HG03571 (cell line): ENCODE measurements around the gene EGFL8.

Experiments used
- ATAC-seq: cut with Tn5 transposase; IDR thresholded peaks from one replicate; pipeline ENCODE4 v1.9.1; 2021; ENCODE audit not compliant: unreplicated experiment

Gene EGFL8

DNA sequence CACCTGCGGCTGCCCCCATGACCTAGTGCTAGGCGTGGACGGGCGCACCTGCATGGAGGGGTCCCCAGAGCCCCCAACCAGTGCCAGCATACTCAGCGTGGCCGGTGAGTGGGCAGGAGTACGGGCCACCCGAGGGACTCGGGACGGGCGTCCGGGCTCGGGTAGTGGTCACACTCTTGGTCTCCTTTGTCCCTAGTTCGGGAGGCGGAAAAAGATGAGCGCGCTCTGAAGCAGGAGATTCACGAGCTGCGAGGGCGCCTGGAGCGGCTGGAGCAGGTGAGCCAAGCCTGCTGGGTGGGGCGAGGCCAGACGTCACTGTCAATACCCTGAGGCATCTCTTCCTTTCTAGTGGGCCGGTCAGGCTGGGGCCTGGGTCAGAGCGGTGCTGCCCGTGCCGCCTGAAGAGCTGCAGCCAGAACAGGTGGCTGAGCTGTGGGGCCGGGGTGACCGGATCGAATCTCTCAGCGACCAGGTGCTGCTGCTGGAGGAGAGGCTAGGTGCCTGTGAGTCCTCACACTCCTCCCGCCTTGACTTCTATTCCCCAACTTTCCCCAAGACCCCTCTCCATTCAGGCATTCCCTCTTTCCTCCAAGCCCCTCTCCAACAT is 2.9 kb downstream of the EGFL8 start:
- no peak for ATAC-seq

DNA sequence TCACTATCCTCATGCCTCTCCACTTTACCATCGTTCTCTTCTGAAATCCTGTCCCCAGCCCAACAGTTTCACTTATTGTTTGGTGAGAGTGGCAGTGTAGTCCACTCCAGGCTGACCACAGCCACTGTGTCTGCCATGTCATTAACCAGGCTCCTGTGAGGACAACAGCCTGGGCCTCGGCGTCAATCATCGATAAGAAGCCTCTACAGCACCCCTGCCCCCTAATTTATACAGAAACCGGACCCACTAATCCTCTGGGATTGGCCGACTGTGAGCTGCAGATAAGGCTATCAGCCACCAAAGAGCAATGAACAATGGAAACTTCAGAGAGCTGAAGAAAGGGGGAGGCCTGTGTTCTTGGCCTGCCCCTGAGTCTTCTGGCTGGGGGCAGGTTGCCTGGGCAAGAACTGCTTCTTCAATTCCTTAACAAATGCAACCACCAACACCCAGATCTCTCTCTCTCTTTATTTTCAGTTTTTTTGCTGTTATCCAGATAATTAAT is 3.4 kb downstream of the EGFL8 start:
- no peak for ATAC-seq

DNA sequence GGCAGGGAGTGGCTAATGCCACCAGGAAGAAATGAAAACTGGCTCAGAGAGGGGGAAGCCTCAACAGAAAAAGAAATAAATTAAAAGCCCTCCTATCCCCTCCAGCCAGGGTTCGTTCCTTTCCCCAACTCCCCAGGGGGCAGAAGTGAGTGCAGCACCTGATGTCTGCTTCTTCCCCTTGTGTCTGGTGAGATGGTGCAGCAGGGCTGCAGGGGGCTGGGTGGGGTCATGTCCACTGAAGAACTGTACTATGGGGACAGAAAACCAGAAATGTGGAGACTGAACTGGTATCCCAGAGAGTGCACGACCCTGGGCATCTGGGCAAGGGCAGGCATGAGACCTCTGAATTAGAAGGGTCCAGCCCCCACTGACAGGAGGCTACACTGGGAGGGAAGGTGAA is 4.0 kb downstream of the EGFL8 start:
- no peak for ATAC-seq

DNA sequence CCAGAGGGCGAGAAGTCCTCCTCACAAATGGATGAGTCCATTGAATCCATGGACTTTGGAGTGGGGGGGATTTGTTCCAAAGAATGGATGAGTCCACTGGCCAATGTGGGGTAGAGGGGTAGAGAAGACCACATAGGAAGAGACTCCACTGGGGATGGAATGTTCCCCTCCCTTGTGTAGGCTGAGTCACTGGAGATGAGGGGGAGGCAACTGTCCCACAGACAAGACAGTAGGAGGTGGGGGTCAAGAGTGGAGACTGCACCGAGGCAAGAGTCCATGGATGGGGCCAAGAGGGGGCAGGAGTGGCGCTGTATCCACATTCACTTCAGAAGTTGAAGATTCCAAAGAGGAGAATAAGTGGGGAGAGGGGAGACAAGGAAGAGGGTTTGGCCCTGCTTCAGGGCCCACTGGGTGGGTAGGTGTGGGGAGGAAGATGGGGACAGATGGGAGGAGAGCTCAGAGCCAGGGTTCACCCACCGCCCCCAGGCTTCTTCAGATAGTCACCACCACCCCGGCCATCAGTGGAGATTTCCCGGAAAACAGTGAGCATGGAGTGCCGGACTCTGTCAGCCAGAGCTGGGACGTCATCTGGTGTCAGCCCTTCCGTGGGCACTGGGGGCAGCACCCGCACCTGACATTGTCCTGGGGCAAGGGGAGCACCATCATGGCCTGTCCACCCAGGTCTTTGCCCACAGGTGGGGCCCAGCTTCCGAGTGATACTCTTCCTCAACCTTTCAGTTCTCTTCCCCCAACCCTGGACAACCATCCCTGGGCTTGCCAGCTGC is 4.6 kb downstream of the EGFL8 start:
- ATAC-seq: no peak

DNA sequence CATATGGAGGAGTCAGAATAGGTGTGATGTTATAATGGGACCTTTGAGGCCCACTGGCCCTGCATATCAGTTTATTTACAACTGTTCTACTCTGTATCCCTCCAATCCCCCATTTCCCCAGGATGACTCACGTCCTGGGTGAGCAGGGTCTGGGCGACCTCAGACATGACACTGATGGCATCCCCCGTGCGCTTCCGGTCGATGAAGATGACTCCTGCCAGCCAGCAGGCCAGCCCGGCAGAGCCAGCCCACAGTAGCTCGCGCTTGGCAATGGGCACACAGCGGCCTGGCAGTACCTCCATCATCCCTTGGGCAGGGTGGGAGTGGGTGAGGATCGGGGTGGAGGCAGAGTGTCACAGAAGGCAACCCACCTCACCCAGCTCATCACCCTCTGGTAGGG is 5.9 kb downstream of the EGFL8 start:
- ATAC-seq: no peak

DNA sequence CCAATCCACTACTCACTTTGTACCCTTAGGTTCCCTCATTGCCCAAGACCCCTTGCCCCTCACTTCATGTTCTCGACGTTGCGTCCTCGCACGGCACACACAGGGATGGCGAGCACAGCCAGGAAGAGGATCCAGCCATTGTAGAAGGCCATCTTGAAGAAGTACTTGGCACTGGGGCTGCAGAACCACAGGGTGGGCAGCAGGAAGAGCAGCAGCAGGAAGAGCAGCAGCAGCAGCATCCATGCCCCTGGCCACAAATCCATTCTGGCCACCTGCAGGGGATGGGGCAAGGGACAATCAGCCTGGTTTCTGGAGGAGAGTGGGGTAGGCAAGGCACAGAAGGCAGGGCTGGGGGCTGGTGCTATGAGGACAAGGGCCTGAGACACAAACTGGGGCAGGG is 6.8 kb downstream of the EGFL8 start:
- ATAC-seq: no peak

DNA sequence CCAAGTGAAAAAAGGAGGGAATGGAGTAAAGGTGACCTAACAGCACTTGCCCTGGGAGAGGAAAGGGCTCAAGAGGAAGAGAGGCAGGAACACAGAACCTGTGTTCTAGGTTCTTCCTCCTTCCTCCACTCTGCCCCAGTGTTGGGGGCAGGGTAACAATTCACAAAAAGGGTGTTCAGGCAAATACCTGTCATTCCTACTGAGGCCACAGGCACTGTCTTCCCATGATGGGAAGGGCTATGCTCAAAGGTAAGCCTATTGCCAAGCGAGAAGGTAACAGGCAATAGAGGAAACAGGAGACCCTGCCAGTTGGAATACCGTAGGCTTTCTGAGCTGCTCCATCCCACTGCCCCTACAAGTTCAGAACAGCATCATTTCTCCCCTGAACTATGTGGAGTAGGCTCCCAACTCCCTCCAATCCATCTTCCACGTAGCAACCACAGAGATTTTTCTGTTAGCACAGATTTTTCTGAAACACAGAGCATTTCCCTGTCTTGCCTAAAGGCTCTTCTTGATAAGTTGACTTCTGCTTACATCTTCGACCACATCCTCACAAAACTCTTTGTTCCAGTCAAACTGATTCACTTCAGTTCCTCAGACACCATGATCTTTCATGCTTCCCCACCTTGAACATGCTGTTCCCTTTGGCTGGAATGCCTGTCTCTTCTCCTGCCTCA is 8.8 kb downstream of the EGFL8 start:
- no peak for ATAC-seq

DNA sequence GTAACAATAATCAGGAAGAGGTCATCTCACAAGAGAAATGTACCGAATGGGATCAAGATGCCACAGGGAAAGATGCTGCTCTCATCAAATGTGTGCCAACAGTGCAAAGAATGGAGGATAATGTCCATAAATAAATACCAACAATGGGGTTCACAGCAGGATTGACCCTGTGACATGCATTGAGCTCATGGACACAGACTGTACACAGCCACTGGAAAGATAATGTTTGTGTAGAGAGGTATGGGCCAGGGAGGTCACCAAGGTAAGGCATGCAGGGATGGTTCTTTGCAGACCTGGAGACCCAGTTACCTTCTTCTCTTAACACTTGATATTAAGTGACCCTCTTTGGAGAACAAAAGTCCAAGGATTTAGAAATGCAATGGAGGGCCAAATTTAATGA is 10.0 kb downstream of the EGFL8 start:
- ATAC-seq: no peak

DNA sequence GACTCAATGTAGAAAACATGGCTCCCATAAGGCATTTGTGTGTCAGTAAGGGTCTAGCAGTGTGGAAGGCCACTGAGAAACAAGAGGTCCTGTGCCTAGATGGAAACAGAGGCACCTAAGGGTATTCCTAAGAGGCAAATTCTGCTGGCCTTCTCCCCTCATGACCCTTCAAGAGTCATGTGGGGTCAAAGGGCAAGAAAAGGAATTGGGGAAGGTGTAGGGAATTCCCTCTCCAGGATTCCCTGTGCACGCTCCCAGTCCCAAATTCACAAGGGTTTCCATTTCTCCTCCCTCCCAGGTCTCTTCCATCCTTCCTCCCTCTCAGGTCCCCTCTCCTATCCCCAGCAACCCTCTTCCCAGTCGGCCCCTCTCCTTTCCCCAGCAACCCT is 10.9 kb downstream of the EGFL8 start:
- no peak for ATAC-seq

DNA sequence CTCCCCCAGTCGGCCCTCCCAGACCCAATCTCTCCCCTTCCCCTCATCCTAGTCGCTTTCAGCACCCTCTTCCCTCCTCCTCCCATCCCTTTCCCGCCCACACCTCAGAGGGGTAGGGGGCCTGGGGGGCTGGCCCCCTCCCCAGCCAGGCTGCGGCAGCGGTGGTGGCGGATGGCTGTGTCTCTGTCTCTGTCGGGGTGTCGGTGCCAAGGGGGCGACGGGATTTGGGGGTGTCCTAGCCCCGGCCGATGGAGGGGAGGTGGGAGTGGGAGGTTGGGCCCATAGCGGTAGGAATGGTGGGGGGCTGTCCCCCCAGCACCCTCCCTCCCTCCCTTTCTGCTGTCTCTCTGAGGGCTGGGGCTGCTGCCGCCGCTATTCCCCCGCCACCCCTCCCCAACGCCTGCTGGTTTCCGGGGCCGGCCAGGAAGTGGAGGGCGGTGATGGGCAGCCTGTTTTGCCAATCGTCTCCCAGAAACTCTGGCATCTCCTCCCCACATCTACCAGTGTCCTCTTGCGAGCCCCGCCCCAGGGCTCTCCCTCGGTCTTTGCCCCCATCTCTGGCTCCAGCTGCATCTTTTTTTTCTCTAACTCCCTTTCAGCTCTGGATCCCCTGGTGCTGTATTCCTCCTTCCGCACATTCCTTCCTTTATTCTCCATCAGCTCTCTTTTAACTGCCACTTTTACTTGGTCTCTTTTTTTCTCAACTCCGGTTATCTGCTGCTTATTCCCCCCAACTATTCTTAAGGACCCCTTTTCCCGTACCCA is 11.5 kb downstream of the EGFL8 start, which contains the start of gene AGPAT1:
Gene AGPAT1, minus strand, starts transcription at position 374 of the 765 bp plus-strand sequence. CDS start 4,588 bp downstream, outside the sequence.
- ATAC-seq: peak; percentile 31

DNA sequence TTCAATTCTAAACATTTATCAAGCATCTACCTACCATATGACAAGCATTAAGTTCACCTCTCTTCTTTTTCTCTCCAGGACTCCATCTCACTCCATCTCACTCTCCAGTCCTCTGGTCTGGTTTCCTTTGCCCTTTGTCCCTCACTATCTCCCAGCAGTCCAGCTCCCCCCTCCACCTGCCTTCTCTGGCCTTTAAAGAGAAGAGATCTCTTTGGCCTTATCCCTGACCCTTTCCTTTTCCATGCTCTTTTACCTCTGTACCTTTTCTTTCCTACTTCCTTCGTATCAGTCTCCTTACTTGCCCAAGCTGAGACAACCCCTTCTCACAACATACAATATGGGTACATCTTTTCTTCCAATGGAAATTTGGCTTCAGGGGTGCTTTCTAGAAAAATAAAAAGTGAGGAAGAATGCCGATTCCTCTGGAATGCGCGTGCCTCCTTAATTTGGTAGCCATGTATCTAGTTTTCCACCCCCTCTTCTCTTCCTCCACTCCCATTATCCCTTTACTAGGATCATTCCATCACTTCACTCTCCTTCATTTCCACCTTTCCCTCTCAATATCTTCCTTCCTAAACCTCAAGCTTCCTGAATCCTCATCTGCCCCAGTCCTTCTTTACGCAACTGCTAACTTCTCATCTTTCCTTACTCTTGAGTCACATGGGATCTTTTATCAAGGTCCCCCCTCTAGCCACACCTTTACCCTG is 12.2 kb downstream of the EGFL8 start:
- ATAC-seq: no peak

DNA sequence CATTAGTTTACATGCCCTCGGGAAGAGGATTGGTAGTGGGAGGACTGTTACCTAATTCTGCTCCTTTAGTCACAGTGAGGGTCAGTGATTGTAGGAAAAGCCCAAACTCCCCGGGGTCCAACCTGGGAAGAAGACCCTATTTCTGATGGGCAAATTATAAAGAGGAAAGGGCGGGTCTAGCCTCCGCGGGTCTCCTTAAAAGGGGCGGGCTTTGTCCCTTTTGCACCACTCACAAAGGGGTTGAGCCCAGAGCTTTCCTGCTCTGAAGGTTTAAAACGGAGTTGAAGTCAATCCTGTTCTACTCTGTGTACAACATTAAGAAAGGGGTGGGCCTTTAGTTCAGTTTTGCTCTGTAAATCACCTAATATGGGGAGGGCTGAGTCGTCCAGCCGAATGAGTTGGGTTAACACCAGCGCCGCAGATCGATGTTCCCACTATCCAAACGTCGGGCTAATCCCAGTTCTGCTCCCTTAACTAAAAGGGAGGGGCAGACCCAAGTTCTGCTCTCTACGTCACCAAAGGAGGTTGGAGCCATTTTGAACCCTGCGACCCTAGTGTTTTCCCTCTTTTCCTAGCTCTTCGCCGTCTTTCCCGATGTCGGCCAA is 12.9 kb downstream of the EGFL8 start:
- ATAC-seq: no peak

DNA sequence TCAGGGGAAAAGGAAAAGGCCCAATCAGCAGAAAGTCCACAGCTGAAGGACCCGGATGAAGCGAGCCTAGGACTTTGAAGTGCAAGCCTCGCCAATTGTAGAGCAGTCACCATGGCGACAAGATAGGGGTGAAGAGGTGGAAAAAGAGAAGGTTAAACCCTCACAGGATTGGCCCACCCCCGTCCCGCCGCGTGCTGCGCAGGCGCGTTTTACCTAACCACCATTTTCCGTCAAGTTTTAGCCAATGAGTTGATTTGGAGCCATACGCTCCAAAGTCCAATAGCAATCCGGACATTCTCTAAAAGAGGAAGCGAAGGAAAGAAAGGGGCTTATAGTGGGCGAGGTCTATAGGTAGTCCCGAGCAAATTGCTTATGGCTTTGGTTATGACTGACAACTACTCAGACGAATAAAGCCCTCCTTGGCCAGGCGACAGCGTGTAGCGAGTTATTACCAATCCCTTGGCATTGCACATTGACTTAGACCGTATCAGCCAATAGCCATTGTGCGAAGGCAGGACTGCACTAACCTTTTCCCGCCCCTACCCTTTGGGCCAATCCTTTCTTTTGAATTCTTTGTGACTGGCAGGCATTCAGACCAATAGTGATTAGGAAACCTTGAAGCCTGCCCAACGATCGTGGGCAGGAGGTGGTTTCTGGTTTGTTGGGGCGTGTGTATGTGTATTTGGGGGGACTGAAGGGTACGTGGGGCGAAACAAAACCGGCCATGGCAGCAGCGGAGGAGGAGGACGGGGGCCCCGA is 13.6 kb downstream of the EGFL8 start, which contains the start of gene RNF5:
Gene RNF5, plus strand, starts transcription at position 618 of the 759 bp plus-strand sequence. Its CDS starts 107 bp downstream, at position 725.
- peak; percentile 66 for ATAC-seq

DNA sequence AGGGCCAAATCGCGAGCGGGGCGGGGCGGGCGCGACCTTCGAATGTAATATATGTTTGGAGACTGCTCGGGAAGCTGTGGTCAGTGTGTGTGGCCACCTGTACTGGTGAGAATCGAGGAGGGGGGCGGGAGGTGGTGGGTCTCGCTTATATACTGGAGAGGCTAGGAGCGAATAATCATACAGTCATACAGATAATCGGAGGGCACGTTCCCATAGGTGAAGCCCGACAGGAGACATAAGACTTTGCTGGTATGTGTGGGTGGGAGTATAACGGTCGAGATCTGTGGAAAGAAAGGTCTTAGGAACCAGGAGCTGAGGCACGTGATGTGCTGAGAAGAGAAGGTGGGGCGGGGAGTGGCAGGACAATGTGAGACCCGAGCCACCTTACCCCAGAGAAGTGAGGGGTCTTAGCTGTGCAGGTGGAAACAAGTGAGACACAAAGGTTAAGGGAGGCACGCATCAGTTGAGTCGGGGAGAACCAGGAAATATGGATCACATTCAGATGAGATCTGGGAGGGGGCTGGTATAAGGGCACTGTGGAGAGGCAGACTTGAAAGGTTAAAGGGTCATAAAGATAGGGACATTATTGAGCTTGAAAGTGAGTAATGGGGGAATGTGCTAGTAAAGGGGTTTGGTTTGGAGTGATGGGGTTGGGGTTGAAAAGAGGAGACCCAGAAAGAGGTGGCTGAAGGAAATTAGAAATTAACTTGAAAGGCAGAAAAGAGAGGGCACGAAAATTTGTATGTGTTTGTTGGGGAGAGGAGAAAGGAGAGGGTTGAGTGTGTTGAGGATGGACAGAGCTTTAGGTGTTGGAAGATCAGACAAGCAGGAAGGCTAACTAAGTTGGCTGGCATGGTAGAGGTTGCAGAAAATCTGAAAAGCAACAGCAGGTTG is 14.4 kb downstream of the EGFL8 start:
- no peak for ATAC-seq

DNA sequence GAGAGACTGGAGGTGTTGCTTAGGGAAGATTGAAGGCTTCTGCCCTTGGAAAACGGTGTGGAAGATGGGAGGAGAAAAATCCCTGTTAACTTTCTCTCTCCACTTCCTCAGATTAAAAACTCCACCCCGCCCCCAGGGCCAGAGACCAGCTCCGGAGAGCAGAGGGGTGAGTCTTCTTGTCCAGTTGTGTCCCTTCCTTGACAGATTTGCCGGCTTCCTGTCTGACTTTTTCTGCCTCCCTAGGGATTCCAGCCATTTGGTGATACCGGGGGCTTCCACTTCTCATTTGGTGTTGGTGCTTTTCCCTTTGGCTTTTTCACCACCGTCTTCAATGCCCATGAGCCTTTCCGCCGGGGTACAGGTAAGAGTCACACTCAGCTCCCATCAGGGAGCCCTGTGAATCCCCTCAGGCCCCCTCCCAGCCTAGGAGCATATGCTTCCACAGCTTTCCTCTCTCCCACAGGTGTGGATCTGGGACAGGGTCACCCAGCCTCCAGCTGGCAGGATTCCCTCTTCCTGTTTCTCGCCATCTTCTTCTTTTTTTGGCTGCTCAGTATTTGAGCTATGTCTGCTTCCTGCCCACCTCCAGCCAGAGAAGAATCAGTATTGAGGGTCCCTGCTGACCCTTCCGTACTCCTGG is 15.5 kb downstream of the EGFL8 start:
- ATAC-seq: no peak

DNA sequence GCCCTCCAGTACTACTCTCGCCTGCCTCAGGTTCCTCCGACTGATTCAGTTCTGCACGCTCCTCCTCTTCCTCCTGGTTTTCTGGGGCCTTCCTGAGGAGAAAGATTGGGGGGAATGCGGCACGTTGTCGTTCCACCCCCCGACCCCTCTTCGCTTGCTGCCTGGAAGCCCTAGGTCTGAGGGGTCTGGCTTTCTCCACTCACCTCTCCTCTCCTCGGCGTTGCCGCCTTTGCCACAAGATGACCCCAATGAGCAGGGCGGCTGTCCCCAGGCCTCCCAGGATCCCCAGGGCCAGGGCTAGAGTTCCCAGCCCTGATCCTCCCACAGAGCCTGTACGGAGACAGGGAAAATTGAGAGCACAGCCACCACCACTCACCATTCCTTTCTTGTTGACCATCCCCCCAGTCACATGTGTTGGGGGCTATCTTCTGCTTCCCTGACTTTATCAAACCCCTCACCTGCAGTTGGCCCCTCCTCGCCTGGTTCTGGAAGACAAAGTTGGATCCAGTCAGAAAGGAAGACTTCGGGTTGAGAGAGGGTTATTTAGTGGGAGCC is 16.8 kb downstream of the EGFL8 start:
- ATAC-seq: no peak

DNA sequence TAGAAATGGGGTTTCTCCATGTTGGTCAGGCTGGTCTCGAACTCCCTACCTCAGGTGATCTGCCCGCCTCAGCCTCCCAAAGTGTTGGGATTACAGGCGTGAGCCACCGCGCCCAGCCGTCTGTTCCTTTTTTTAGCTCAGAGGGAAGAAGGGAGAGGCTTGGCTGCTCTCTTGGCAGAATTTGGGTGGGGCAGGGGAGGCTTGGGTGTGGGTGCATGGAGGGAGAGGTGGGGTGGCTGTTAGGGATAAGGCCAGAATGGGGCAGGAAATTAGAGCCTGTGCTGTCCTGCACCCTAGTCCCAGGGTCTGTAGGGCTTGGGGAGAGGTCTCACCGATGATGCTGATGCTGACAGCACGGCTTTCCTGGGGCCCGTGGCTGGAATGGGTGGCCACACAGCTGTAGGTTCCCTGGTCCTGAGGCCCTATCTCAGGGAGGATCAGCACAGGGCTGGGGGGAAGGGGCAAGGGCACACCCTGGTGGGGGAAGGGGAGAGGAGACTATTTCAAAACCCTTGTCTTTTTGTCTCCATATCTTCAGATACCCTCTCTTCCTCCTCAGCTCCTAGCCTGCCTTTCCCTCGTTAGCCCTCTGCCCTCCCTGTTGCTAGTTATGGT is 17.6 kb downstream of the EGFL8 start:
- ATAC-seq: no peak
